BJ (cell line): ENCODE data around the gene VPS52. TPM values are rescaled to one million over a fixed set of nuclear protein-coding genes. Genes with fewer than 3 reads are reported as not detected.

Experiments used
- CTCF ChIA-PET: fragments of 350-600 bp; formaldehyde crosslinking; extraction: SDS; loops from one replicate; lab custom pipeline; 2021; ENCODE audit warnings: antibody characterized with exemption, inconsistent platforms; lab: Yijun Ruan, JAX
- POLR2A ChIA-PET: fragments of 300-600 bp; sonication (Branson Sonifier 250); formaldehyde crosslinking; extraction: SDS; loops from one replicate; lab custom pipeline; 2021; ENCODE audit warnings: antibody characterized with exemption; lab: Charles Lee
- DNase-seq: peaks from one replicate; pipeline ENCODE4 v3.0.0-alpha.2; 2011; ENCODE audit warnings: low read depth
- H3K27me3 ChIP-seq: 2 replicates; pipeline ENCODE4 v1.6.0; 2011; ENCODE audit warnings: low read length; ENCODE audit not compliant: control insufficient read depth, insufficient read depth
- H3K36me3 ChIP-seq: 2 replicates; pipeline ENCODE4 v1.5.1; 2011; ENCODE audit warnings: low read length; ENCODE audit not compliant: control insufficient read depth, insufficient read depth
- H3K4me3 ChIP-seq: 2 replicates; pipeline ENCODE4 v1.5.1; 2011; ENCODE audit warnings: low read depth, mild to moderate bottlenecking, control low read depth, low read length
- CTCF ChIP-seq: IDR thresholded peaks from 2 replicates; pipeline ENCODE4 v1.5.1; 2011; ENCODE audit warnings: low read depth, mild to moderate bottlenecking, control low read depth, inconsistent platforms, low read length, moderate library complexity; ENCODE audit not compliant: insufficient read depth
- polyA plus RNA-seq: library from polyadenylated mRNA; depleted of rRNA; stranded (reverse); fragments of >200 nt; gene quantifications from 2 replicates; pipeline ENCODE4 v1.2.3, GENCODE V29; 2011

VPS52 gene
- polyA plus RNA-seq, 1 experiment: 89.8 TPM

- Histone ChIP-seq H3K4me3 (peak overlapping the region; percentile 84), H3K36me3 (peaks cover 24% of the 10 kb centered on the region), H3K27me3 (no peaks in the 10 kb centered on the region)
- ChIA-PET POLR2A (interaction anchor here (0.7 kb wide), 1 partner anchor 238 kb away, joined by 20 read pairs; no protein-coding TSS in a partner anchor), CTCF (interaction anchor here (2.2 to 3.1 kb wide), 3 partner anchors 10 to 40 kb away, joined by 7 to 20 read pairs (median 11); no protein-coding TSS in a partner anchor)
- TF ChIP-seq CTCF: no peak
- DNase-seq: no peak
Observed at GRCh38 chr6:33207552-33208090, 64.1 kb downstream of the VPS52 start.

GRCh38 chr6:33206864-33207551 is 64.7 kb downstream of the VPS52 start:
- peak overlapping the region; percentile 84 for H3K4me3 ChIP-seq
- no peak for DNase-seq
- POLR2A ChIA-PET: no interaction called here
- CTCF ChIA-PET: interaction anchor here (2.2 to 3.1 kb wide), 2 partner anchors 9 to 41 kb away, joined by 11 to 20 read pairs; no protein-coding TSS in a partner anchor
- H3K36me3 ChIP-seq: peaks cover 29% of the 10 kb centered on the region
- TF ChIP-seq CTCF: no peak
- no peaks in the 10 kb centered on the region for H3K27me3 ChIP-seq

- ChIA-PET CTCF (interaction anchor here (0.6 to 1.6 kb wide), 2 partner anchors 82 to 222 kb away, joined by 3 read pairs; no protein-coding TSS in a partner anchor), POLR2A (no interaction called here)
- H3K36me3 ChIP-seq: peaks cover 25% of the 10 kb centered on the region
- DNase-seq: no peak
- no peaks in the 10 kb centered on the region for H3K27me3 ChIP-seq
- no peak for TF ChIP-seq CTCF
- no peak overlapping the region for H3K4me3 ChIP-seq
Observed at GRCh38 chr6:33206027-33206863, 65.4 kb downstream of the VPS52 start.

- CTCF ChIA-PET: interaction anchor here (0.6 to 1.6 kb wide), 3 partner anchors 43 to 221 kb away, joined by 3 to 4 read pairs (median 3); no protein-coding TSS in a partner anchor
- peaks cover 23% of the 10 kb centered on the region for H3K36me3 ChIP-seq
- H3K4me3 ChIP-seq: peak overlapping the region; percentile 50
- POLR2A ChIA-PET: no interaction called here
- no peak for DNase-seq
- no peaks in the 10 kb centered on the region for H3K27me3 ChIP-seq
- no peak for TF ChIP-seq CTCF
Observed at GRCh38 chr6:33205191-33206026, 66.3 kb downstream of the VPS52 start.
